ENCODE measurements around the gene LRRC15.

Gene LRRC15

GRCh38 chr3:194384156-194384555 is 14.6 kb upstream of the LRRC15 start:
- no peak for DNase-seq

GRCh38 chr3:194383276-194383940 is 13.9 kb upstream of the LRRC15 start:
- DNase-seq: no peak

DNA sequence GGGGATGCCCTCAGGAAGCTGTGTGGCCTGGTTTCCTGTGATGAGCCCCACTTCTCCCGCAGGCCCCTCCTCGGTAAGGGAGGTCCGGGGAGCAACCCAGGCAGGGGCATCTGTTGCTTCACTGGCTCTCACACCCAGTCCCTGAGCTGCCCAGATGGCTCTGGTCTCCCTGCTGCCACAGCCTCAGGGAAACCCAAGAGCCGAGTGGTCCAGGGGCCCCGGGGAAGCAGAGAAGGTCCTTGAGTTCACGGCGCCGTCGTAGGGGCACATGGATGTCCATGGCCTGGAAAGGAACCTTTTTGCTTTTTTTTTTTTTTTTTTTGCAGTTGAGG is 13.3 kb upstream of the LRRC15 start:
- DNase-seq: no peak

- DNase-seq: no peak
Observed at GRCh38 chr3:194382196-194382891, 12.8 kb upstream of the LRRC15 start.

GRCh38 chr3:194381460-194381875 is 11.9 kb upstream of the LRRC15 start:
- DNase-seq: no peak

GRCh38 chr3:194380326-194380725 is 10.8 kb upstream of the LRRC15 start:
- no peak for DNase-seq

DNA sequence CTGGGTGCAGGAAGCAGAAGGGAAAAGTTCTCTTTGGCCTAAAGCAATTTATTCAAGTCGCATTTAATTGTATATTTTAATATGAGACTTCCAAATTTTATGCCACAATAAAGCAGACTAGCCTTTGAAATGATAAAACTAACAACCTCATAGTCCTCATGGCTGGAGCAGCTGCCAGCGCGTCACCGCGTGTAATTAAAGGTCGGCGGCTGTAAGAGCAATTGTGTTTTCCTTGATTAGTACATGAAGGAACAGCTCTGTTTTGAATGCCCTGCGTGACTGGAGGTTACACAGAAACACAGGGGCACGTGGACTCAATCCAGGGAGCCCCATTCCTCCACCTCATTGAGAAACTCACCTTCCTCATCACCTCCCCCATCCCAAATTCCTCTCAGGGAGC is 10.1 kb upstream of the LRRC15 start:
- DNase-seq: peak; percentile 77

DNA sequence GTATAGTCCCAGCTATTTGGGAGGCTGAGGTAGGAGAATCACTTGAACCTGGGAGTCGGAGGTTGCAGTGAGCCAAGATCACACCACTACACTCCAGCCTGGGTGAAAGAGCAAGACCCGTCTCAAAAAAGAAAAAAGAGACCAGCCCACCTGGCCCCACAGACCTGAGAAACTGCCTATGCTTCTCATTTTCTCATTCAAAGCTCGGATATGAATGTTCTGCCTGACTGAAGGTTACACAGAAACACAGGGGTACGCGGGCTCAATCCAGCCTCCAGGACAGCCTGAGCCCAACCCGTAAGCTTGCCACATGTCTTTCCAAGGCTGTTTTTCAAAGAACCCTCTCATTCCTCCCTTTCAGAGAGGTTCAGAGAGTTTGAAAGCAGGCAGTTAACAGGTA is 9.7 kb upstream of the LRRC15 start:
- DNase-seq: peak; percentile 56

DNA sequence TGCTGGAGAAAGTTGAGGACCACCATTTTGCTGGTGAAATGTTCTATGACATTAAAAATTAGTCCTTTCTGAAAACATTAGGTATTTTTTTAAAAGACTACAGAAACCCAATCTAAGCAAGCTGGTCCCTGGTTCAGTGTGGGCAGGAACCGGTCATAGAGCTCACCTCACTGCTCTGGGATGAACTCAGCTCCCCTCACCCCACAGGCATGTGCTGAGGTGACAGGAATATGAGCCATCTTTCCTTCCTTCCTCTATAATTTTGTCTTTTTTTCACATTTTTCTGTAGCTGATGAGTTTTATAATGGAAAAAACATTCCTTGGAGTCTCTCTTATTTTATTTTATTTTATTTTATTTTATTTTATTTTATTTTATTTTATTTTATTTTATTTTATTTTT is 8.2 kb upstream of the LRRC15 start:
- no peak for DNase-seq

GRCh38 chr3:194376241-194376560 is 6.7 kb upstream of the LRRC15 start:
- no peak for DNase-seq

GRCh38 chr3:194375473-194376240 is 6.1 kb upstream of the LRRC15 start:
- peak; percentile 17 for DNase-seq

DNA sequence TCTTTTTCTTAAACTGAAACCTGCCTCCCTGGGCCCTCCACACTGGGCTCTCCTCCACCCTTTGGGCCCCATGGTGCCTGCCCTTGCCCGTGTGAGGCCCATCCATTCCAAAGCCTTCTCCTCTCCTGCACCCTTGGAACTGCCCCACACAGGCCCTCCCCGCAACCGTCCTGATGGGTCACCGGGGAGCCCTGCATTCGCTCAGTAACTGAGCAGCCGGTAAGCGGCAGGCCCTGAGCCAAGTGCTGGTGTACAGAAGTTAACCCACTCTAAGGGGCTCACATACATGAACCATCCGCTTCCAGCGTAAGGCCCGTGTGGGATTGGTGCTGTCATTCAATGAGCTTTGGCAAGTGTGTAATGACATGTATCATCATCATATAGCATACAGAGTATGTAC is 5.4 kb upstream of the LRRC15 start:
- no peak for DNase-seq

- DNase-seq: no peak
Observed at GRCh38 chr3:194373899-194374298, 4.4 kb upstream of the LRRC15 start.

- DNase-seq: no peak
Observed at GRCh38 chr3:194373028-194373427, 3.5 kb upstream of the LRRC15 start.

- no peak for DNase-seq
Observed at GRCh38 chr3:194370753-194371152, 1.2 kb upstream of the LRRC15 start.

DNA sequence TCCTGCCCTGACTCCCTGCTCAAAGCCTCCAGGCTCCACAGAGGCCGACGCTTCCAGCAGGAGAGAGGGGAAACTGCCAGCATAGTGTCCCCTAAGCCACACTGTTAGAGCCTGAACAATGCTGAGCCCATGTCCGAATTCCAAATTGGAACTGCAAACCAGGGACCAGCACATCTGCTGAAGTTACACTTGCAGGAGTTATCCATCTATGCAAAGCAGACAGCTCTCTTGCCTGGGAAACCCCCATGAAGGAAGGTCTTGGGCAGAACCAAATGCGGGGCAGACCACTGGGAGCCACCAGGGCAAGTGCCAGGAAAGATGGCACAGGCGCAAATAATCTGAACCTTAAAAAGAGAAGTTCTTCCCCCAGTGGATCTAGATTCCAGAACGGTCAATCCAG is 625 bp downstream of the LRRC15 start:
- DNase-seq: no peak

DNA sequence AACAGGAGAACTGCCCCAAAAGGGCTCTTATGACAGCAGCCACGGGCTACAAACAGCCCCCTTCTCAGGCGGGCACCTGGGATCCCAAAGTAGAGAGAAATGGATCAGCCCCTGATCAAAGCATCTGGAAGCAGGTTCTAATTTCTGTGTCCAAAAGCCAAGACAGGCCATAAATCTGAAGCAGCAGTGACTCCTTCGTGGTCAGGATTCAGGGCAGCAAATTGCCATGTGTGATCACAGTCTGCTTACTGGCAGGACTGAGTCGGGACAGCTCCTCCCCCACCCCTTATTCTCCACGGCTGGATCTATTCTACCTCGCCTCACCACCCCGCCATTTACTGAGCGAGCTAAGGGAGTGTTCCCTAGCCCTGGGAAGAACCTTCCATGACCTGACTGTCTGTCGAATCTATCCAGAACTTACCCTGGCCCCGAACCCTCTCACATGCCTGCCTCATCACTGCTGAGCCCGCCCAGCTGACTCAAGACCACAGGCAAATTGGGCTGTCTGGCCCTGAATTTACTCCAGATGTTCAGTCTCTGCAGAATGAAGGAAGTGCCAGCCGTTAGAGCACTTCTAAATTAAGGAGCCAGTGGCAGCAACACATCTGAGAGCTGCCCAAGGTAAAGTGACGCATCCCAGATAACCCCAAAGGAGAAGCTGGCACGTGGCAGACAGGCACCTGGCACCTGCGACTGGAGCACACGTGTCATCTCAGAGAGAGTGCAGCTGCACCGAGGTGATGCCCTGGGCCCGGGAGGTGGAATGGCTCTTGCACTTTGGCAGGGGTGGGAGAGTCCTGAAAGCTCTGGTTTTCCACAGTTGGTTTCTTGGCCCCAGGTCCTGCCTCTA is 1.3 kb downstream of the LRRC15 start:
- no peak for DNase-seq

DNA sequence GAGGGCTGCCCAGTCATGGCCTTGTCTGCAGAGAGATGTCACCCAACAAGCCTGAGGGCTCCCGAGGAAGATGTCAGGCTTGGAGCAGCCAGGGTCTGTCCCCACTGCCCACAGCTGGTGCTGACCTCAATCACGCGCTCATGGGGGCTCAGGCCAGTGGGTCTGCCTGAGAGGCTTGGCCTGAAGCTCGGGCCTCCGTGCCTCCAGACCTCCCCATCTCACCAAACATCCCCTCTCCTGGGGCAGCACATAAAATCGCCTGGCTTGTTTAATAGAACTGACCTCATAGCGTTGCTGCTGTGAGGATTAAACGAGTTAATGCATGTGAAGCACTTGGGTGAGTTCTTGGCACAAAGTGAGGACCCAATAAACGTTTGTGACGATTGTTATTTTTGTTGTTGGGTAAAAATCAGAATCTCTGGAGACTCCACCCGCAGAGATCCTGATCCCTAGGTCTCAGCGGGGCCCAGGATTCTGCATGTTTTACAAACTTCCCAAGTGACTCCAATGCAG is 3.5 kb downstream of the LRRC15 start:
- no peak for DNase-seq

DNA sequence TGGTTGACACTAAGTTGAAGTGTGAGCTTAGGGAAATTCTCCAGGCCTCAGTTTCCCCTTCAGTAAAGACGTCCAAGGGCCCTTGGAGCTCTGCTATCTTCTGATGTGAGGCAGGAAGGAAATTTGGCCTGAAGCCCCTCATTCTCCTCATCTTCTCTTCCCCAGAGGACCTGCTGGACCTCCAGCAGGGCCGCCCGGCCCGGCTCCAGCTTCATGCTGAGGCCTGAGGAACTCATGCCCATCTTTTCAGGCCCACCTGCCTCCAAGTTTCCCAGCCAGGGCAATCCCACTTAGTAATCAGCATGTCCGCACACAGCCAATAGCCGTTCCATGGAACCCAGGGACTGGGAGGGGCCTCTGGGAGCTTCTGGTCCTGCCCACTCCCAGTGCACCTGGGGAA is 4.0 kb downstream of the LRRC15 start:
- DNase-seq: no peak

DNA sequence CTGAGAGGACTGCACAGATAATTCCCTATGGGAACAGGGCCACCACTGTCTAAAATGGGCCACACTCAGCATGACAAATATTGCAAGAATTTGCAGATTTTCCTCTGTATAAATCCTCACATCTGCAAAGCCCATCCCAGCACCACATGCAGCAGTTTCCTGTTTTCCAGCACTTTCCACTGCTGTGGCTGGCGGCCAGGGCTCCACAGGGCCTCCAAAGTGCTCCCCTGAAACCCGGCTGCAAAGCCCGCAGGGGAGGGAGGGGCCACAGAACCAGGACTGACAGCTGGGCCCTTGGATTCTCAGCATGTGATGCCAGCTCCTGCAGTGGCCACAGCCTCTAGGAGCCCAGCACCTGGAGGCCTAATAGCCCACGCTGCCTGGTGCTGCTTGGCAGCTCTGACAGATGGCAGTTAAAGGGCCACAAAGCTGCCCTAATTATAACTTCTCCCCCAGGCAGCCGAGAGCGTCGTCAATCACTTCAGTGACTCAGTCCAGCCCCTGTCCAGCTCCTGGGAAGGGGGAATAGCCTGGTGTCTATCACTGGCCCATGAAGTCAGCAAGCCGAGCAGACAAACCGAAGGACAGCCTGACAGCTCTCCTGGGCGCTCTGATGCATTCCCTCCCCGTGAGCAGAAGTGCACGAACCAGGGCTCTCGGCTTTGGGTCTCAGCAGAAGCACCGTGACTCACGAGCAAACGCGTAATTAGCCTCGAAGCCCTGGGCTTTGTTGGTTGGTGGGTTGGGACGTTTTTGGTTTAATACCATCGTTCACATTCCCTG is 4.7 kb downstream of the LRRC15 start:
- peak; percentile 76 for DNase-seq

DNA sequence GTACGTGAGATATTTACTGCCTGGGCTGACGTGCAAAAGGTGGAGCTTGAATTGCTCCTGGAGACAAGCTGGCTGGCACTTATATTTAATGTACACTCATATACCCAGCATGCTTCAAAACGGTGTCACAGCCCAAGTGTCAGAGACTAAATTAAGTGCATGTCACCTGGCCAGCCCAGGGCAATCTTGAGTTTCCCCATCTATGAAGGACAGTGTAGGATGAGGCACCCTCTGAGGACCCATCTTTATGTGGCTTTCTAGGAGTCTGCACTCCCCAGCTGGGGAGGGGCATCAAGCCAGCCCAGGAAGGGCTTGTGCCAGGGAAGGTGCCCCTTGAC is 5.3 kb downstream of the LRRC15 start:
- DNase-seq: no peak

- DNase-seq: no peak
Observed at GRCh38 chr3:194360568-194360967, 9.0 kb downstream of the LRRC15 start.

DNA sequence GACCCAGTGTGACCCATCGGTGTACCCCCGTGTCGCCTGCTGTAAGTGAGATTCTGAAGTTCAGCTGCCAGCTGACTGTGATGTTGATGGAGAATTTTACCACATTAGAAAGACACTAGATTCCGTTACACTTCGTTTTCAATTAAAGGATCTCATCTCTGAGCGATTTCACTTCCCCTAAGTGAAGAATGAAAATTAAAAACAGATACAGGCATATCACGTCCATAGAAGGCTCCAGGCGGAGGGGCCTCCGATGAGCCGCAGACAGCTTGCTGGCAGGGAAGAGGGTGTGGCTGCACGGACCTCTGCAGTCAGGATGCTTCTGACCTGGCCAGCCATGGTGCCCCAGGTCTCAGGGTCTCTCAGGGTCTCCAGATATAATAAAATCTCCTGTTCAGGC is 11.9 kb downstream of the LRRC15 start:
- DNase-seq: no peak

Data from NCI-H1105 treated with DMSO at 0.1 percent for 48 hours (cell line).